ENCODE measurements around the gene FEN1.

Gene FEN1

GRCh38 chr11:61776561-61777075 is 16.1 kb upstream of the FEN1 start:
- DNase-seq: peak; percentile 72

- DNase-seq: no peak
Measured at GRCh38 chr11:61777234-61778090, 15.2 kb upstream of the FEN1 start.

- no peak for DNase-seq
Measured at GRCh38 chr11:61778357-61778886, 14.3 kb upstream of the FEN1 start.

GRCh38 chr11:61778920-61779650 is 13.6 kb upstream of the FEN1 start:
- DNase-seq: no peak

- DNase-seq: no peak
Measured at GRCh38 chr11:61779666-61780525, 12.8 kb upstream of the FEN1 start.

- no peak for DNase-seq
Measured at GRCh38 chr11:61780581-61781162, 12.0 kb upstream of the FEN1 start.

- DNase-seq: no peak
Measured at GRCh38 chr11:61781585-61781984, 11.1 kb upstream of the FEN1 start.

GRCh38 chr11:61782299-61782698 is 10.4 kb upstream of the FEN1 start:
- no peak for DNase-seq

GRCh38 chr11:61782841-61783240 is 9.9 kb upstream of the FEN1 start:
- no peak for DNase-seq

GRCh38 chr11:61783717-61784505 is 8.8 kb upstream of the FEN1 start:
- DNase-seq: no peak

- DNase-seq: no peak
Measured at GRCh38 chr11:61784506-61784805, 8.3 kb upstream of the FEN1 start.

- no peak for DNase-seq
Measured at GRCh38 chr11:61785837-61786402, 6.8 kb upstream of the FEN1 start.

GRCh38 chr11:61787928-61788491 is 4.7 kb upstream of the FEN1 start:
- peak; percentile 71 for DNase-seq

GRCh38 chr11:61791737-61792309 is 888 bp upstream of the FEN1 start:
- peak; percentile 79 for DNase-seq

GRCh38 chr11:61793083-61793828 is 545 bp downstream of the FEN1 start:
- no peak for DNase-seq

GRCh38 chr11:61793829-61794204 is 1.1 kb downstream of the FEN1 start:
- DNase-seq: no peak

- no peak for DNase-seq
Measured at GRCh38 chr11:61794579-61794978, 1.9 kb downstream of the FEN1 start.

- no peak for DNase-seq
Measured at GRCh38 chr11:61795459-61795858, 2.7 kb downstream of the FEN1 start.

GRCh38 chr11:61795876-61796526 is 3.3 kb downstream of the FEN1 start:
- DNase-seq: no peak

Measured in hematopoietic multipotent progenitor cell treated with erythropoietin and hydrocortisone succinate and interleukin-3 and kit ligand, for 8 days (in vitro differentiated cells).